ENCODE measurements around the gene CIBAR2.

- no peak for TF ChIP-seq POLR2A (IDR thresholded peaks at IDR 0.05)
- TF ChIP-seq CTCF (IDR thresholded peaks at IDR 0.05 in 8 of 11, conservative IDR thresholded peaks at IDR 0.05 in 3 of 11): no peak
Measured at GRCh38 chr16:85146532-85146797, 34.2 kb upstream of the CIBAR2 start.
